HUDEP-2 (cell line): ENCODE data around the gene CDK5.

ENCODE experiments used
- DNase-seq, 76 experiments: peaks; one replicate each; lab custom pipeline; 2025; ENCODE audit not compliant: unreplicated experiment in 76 of 76; lab: John Stamatoyannopoulos, UW

CDK5 gene

DNA sequence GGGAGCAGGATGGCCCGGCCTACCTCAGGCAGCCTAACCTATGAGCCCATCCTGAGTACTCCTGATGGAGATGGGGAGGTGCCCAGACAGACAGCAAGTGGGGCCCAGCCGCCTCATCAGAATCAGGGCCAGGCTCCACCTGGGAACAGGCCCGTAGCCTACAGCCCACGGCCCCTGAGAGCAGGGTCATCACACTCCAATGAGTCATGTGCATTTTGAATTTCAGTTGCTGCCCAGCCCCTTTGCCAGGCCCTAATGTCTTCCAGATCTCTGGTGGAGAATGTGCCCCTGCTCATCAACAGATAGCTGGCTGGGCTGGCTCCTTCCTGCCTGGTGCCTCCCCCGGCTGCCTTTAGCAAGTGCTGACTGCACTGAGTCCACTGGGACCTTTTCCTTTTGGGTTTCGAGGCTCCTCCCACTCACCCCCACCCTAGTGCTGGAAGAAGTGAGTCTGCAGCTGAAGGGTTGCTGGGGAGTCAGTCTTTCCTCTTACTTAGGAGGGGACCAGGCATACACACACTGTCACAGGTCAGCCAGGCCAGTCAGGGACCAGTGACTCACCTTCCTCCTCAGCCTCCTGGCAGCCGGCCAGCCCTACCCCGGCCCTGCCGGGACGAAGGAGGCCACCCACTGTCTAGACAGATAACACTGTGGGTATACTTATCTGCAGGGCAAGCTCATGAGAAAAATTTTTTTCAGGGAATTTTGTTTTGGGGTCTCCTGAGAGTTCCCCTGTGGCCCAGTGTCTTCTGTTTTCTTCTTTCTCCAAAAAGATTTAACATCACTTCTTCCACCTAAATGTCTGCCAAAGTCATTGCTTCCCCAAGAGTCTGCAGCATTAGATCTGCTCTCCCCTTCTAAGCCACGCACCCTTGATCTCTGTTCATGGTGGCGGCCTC, 18.5 kb downstream of the CDK5 start:
- peak in 75 of 76 experiments; percentile 64 to 99 (median 95) for DNase-seq

DNA sequence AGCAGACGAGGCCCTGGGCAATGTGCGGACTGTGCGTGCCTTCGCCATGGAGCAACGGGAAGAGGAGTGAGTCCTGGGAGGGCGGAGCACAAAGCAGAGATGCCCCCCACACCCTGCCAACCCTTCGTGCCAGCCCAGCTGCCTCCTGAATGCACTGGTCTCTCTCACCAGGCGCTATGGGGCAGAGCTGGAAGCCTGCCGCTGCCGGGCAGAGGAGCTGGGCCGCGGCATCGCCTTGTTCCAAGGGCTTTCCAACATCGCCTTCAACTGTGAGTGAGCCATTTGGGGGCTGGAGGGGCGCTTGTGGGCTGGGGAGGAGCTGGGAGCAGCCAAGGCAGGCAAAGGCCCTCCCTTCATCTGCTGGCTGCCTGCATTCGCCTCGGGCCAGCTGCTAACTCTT, 21.8 kb downstream of the CDK5 start:
- DNase-seq: no peak

DNA sequence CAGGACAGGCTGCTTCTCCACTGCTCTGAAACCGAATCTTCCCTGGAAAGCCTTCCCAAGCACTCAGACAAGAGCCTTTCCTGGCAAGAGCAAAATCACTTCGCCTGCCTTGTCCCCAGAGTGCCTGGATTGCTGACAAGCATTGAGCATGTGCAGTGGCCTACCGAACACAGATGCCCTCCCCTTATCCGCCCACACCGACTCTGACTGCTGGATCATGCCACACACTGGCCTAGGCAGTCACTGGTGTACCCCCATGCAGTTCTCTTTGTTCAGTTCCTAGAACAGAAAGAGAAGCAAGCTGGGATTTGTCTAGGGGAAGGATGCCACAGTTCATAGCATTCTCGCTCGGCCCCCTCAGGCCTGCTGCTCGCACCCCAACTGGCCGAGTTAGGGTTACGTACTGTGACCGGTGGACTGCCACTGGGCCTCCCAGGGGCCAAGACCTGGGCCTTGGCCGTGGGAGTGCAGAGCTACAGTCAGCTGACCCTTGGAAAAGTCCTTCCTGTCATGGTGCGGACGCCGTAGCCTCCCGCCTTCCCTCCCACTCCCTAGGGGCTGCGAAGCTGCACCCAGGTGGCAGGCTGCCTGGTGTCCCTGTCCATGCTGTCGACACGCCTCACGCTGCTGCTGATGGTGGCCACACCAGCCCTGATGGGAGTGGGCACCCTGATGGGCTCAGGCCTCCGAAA, 22.5 kb downstream of the CDK5 start:
- DNase-seq: no peak

DNA sequence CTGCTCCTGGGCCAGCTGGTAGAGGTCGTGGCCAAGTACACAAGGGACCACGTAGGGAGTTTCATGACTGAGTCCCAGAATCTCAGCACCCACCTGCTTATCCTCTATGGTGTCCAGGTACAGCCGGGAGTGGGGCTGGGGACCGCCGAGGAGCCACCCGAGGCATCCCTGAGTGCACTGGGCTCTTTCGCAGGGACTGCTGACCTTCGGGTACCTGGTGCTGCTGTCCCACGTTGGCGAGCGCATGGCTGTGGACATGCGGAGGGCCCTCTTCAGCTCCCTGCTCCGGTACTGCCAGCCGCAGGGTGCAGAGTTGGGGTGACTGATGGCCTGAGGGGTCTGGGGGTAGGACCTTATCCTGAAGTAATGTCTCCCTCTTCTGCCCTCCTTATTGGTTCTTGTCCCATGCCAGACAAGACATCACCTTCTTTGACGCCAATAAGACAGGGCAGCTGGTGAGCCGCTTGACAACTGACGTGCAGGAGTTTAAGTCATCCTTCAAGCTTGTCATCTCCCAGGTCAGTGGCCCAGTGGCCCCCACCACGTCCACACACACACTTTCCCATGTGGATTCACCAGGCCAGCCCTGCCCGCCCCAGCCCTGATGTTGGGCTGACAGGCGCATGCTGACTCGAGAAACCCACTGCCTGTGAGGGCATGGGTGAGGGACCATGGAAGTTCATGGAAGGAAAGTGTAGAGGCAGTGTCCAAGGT, 23.2 kb downstream of the CDK5 start:
- no peak for DNase-seq

DNA sequence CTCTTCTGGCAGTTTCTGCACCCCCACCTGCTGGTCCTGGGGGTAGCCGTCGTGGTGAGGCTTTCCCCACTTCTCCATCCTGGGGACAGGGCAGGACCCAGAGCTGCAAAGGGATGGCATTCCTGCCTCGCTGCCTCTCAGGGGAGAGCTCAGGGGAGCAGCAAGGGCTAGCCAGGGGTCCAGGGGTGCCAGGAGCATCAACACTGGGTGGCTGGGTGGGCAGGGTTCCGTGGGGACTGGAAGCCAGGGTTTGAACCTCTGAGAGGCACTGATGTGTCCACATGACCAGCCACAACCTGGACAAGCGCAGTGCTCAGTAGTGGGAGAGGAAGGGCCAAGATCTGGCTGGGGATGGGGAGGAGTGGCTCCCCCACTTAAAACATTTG, 23.8 kb downstream of the CDK5 start:
- DNase-seq: no peak

DNA sequence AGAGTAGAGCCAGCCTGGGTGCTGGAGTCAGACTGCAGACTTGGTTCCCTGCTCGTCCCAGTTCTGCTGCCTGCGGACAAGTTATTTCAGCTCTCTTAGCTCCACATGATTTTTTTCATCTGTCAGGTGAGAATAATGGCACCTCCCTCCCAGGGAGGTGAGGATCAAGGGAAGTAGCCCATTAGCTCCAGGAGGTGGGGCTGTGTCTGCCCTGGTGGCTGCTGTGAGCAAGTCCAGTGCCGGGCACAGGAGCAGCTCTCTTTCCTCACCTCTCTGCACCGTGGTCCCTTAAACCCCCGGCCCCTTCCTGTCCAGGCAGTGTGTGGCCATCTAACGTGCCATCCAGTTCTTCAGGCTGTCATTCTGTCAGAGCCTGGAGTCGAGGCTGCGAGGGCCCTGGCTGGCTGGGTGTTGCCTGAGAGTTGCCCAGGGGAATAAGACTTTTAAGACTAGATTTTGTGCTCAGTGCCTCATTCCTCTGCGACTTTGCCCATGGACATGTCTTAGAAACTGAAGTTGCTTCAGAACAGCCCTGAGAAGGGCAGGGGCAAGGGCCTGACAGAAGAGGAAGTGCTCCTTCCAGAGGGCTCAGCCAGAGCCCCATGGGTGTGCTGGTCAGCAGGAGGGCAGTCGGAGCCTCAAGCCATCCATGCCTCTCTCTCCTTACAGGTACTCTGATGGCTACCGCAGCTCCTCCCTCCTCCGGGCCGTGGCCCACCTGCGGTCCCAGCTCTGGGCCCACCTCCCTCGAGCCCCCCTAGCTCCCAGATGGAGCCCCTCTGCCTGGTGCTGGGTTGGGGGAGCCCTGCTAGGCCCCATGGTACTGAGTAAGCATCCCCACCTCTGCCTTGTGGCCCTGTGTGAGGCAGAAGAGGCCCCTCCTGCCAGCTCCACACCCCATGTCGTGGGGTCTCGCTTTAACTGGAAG, 24.5 kb downstream of the CDK5 start:
- no peak for DNase-seq

DNA sequence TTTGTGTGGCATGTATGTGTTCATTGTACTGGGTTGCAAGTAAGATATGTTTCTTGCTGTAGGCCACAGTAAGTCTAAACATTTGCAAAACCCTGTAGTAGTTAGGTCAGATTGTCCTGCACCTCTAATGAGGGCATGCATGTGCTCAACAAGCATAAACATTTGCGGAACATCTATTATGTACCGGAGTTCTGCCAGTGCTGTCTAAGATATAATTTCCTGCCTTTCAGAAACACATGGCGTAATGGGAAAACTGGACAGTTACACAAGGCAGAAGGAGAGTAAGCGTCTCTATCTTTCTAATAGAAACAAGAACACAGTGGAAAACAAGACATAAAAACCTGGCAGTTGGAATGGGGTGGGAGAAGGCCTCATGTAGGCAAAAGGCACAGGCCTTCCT, 26.7 kb downstream of the CDK5 start:
- no peak for DNase-seq

DNA sequence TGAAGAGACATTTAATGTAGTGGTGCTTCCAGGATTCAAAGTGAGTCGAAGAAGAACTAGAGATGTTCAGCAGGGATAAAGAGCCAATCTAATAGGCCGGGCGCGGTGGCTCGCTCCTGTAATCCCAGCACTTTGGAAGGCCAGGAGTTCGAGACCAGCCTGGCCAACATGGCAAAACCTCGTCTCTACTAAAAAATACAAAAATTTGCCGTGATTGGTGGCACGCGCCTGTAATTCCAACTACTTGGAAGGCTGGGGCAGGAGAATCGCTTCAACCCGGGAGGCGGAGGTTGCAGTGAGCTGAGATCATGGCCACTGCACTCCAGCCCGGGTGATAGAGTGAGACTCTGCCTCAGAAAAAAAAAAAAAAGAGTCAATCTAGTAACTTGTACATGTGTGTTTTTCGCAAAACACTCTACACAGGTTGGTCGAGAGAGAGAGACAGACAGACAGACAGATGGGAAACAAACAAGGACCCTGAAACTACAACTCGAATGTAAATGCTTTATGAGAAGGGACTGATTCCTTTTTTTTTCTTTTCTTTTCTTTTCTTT, 28.7 kb downstream of the CDK5 start:
- no peak for DNase-seq

DNA sequence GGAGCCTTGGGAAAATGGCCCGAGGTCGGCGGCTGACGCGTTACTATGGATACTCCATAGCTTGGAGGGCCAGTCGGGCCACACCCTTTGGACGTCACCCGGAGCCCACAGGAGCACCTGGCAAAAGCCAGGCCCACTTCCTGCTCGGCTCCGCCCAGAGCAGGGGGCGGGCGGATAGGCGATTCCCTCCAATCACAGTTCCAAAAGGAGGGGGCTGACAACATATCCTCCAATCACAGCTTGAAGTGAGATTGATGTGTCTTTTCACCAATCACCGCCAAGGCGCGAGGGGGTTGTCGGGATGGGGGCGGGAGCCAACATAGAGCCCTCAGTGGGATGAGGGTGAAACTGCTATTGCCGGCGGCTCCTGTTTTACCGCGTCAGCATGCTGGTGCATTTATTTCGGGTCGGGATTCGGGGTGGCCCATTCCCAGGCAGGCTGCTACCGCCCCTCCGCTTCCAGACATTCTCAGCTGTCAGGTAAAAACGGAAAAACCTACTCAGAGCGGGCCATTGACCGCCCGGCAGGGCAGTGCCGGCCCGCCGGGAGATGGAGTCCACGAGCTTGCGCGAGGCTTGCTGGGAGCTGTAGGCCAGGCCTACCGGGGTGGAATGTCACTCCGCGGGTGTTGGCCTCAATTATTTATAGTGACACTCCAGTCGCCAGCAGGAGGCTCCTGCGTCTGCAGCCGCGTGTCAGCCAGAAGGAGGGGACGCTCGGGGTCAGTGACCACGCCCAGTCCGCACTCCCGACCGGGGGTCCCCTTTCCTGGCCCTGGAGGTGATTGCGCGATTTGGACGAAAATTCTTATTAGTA, 29.4 kb downstream of the CDK5 start, which contains the start of gene ABCB8:
Gene ABCB8, plus strand, starts transcription at position 320 of the 817 bp plus-strand sequence. Its CDS starts 66 bp downstream, at position 386.
- peak in 75 of 76 experiments; percentile 75 to 99 (median 97) for DNase-seq

DNA sequence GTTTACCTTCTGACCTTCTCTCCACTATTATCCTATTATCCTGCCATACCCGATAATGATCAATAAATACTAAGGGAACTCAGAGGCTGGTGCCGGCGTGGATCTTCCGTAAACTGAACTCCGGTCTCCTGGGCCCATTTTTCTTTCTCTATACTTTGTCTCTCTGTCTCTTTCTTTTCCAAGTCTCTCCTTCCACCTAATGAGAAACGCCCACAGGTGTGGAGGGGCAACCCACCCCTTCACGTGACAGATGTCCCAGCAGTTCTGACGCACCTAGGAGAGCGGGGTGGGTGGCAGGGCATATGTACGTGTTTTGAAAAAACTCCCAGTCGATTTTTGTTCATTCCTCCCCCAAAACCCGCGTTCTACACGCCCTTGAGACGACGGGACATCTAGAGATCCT, 30.0 kb downstream of the CDK5 start:
- peak in 1 of 76 experiments; percentile 57 for DNase-seq

DNA sequence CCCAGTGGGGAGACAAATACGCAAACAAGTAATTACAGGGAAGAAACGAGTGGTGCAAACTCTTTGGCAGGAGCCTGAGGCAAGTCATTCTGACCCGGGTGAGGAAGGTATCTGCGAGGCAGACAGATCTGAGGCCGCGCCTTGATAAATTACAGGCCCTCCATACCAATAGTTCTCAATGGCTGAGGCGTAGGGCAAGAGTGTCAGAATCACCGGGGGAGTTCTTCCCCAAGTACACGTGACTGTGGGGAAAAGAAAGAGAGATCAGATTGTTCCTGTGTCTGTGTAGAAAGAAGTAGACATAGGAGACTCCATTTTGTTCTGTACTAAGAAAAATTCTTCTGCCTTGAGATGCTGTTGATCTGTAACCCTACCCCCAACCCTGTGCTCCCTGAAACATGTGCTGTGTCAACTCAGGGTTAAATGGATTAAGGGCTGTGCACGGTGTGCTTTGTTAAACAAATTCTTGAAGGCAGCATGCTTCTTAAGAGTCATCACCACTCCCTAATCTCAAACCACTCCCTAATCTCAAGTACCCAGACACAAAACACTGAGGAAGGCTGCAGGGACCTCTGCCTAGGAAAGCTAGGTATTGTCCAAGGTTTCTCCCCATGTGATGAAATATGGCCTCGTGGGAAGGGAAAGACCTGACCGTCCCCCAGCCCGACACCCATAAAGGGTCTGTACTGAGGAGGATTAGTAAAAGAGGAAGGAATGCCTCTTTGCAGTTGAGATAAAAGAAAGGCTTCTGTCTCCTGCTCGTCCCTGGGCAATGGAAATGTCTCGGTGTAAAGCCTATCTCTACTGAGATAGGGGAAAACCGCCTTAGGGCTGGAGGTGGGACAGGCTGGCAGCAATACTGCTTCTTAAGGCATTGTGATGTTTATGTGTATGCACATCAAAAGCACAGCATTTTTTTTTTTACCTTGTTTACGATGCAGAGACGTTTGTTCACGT, 30.6 kb downstream of the CDK5 start:
- DNase-seq: peak in 54 of 76 experiments; percentile 14 to 78 (median 46)

DNA sequence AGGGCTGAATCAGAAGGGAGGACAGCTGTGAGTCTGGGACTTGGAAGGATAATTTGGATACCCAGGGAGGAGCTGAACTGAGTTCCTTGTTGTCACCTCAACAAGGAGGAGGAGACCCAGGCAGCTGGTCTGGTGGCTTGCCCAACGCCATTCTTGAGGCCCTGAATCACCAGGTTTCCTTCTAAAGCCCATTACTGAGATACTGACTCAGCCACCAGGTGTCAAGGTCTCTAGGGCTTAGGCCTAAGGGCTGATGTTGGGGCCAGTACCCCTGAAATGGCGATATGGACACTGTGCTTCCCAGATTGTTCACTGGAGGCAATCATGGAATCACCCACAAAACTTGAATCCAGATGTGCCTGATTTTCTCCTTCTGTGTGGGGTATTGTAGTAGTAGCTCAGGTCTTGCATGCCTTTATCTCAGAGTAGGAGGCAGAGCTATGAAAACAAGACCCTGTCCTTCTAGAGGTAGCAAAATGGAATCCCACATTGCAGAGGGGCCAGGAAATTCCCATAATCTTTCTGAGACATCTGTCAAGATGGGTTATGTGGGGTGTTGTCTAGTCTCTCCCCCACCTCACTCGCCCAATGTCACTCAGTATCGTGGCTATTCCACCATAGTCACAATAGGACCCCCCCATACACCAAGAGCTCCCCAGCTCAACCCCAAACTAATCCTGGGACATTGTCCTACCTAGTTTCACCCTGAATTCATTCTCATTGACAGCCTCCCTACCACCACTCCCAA, 31.6 kb downstream of the CDK5 start:
- DNase-seq: no peak

DNA sequence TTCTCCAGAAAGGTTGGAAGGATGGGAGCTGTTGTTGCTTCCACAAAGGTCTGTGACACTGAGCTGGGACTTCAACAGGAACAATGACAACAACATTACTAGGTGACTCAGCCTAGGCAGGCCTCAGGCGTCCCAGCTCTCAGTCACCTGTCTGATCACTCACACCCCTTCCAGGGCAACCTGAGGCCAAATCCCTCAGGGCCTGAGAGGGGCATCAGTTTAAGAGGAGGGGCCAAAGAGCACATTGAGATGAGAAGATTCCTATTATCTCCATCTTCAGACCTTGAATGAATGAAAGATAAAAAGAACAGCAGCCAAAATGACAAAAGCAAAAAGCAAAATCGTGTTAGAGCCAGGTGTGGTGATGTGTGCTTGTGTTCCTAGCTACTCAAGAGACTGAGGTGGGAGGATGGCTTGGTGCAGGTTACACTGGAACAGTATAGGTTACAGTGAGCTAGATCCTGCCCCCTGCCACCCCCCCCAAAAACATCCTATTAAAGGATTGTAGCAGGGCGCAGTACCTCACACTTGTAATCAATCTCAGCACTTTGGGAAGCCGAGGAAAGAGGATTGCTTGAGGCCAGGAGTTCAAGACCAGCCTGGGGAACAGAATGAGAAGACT, 33.2 kb downstream of the CDK5 start, which contains the start of gene ATG9B:
Gene ATG9B, minus strand, starts transcription at position 60 of the 622 bp plus-strand sequence. CDS start 71 bp downstream, outside the sequence.
- no peak for DNase-seq

DNA sequence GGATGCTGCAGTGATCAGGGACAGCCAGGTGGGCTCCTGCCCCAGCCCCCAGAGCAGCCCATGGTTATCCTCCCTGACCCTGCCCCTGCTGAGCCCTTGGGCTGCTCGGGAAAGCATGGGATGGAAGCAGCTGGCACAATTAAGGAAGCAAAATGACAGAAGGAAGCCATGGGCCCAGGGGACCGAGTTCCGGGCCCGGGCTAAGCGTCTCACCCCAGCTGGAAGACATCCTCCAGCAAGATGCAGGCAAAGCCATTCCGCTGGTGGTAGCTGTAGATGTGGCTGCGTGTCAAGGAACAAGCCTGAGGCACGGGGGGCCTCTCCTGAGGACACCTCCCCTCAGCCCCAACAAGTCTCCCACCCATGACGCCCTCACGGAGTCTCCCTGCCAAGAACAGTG, 34.5 kb downstream of the CDK5 start:
- DNase-seq: no peak

DNA sequence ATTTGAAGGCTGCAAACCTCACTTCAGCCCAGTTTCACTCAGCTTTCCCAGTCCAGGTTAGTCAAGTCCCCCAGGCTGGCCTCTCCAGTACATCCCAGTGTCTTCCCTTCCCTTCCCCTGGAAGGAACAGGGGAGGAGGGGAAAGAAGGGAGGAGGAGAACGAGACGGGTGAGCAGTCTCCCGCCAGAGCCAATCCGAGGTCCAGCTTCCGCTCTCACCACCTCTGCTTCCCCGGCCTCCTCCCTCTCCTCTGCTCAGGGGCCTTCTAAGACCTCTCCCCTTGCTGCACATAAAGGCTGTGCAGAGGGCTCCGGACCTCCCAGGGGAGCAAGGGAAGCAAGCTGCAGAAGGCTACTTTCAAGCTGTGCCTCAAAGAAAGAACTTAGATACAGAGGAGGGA, 37.5 kb downstream of the CDK5 start:
- DNase-seq: no peak

DNA sequence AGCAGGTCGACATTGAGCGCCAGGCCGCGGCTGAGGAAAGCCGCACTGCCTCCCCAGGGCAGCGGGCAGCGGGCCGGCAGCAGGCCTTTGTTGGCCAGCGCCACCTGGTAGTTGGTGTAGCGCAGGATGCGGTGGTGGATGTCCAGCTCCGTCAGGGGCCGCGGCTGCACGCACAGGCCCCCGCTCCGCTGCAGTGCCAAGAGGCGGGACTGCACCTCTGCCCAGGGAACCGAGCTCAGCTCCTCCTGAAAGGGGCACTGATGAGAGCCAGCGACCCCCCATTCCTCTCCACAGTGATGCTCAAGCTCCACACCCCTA, 38.6 kb downstream of the CDK5 start:
- DNase-seq: no peak
